Neural cell (in vitro differentiated cells): ENCODE data around the gene IL3.

Source experiments
- EP300 ChIP-seq: fragments of 450-650 bp; conservative IDR thresholded peaks from 2 replicates; pipeline ENCODE4 v1.6.1; 2014; ENCODE audit warnings: antibody characterized with exemption, mild to moderate bottlenecking, moderate library complexity; ENCODE audit not compliant: poor library complexity, severe bottlenecking
- POLR2AphosphoS5 ChIP-seq: IDR thresholded peaks from 2 replicates; pipeline ENCODE4 v1.6.1; 2012
- SMC3 ChIP-seq: fragments of 450-650 bp; conservative IDR thresholded peaks from 2 replicates; pipeline ENCODE4 v1.6.1; 2014; ENCODE audit warnings: antibody characterized with exemption, mild to moderate bottlenecking, moderate library complexity; ENCODE audit not compliant: poor library complexity
- TAF1 ChIP-seq: IDR thresholded peaks from 2 replicates; pipeline ENCODE4 v1.6.1; 2012; ENCODE audit warnings: low read depth
- TF ChIP-seq, protein P1 (sequence below): fragments of 450-650 bp; IDR thresholded peaks from 2 replicates; pipeline ENCODE4 v1.5.1; 2014; ENCODE audit warnings: antibody characterized with exemption, mild to moderate bottlenecking, moderate library complexity; ENCODE audit not compliant: poor library complexity, severe bottlenecking
- TF ChIP-seq, protein P2 (sequence below): IDR thresholded peaks from 2 replicates; pipeline ENCODE4 v1.6.1; 2012; ENCODE audit warnings: borderline replicate concordance

DNA sequence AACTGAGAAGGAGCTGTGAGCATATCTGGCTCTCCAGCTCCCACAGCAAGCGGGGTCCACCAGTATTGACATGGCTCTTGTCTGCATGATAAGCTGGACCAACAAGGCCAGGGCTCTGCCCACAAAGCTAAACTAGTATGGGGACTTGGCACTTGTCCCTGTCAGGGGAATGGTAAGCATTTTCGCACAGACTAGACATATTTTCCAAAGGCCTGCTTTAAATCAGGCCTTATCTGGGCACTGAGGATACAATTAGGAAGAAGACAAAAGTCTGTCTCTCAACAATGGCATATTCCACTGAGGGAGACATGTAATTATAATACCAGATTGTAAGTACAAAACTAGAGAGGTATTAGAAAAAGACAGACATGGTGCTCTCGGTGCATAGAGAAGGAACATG lies 45.2 kb downstream of the IL3 start:
- TF ChIP-seq POLR2AphosphoS5: no peak
- no peak for TF ChIP-seq EP300
- TF ChIP-seq, protein P1, sequence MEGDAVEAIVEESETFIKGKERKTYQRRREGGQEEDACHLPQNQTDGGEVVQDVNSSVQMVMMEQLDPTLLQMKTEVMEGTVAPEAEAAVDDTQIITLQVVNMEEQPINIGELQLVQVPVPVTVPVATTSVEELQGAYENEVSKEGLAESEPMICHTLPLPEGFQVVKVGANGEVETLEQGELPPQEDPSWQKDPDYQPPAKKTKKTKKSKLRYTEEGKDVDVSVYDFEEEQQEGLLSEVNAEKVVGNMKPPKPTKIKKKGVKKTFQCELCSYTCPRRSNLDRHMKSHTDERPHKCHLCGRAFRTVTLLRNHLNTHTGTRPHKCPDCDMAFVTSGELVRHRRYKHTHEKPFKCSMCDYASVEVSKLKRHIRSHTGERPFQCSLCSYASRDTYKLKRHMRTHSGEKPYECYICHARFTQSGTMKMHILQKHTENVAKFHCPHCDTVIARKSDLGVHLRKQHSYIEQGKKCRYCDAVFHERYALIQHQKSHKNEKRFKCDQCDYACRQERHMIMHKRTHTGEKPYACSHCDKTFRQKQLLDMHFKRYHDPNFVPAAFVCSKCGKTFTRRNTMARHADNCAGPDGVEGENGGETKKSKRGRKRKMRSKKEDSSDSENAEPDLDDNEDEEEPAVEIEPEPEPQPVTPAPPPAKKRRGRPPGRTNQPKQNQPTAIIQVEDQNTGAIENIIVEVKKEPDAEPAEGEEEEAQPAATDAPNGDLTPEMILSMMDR: no peak
- no peak for TF ChIP-seq TAF1
- TF ChIP-seq, protein P2, sequence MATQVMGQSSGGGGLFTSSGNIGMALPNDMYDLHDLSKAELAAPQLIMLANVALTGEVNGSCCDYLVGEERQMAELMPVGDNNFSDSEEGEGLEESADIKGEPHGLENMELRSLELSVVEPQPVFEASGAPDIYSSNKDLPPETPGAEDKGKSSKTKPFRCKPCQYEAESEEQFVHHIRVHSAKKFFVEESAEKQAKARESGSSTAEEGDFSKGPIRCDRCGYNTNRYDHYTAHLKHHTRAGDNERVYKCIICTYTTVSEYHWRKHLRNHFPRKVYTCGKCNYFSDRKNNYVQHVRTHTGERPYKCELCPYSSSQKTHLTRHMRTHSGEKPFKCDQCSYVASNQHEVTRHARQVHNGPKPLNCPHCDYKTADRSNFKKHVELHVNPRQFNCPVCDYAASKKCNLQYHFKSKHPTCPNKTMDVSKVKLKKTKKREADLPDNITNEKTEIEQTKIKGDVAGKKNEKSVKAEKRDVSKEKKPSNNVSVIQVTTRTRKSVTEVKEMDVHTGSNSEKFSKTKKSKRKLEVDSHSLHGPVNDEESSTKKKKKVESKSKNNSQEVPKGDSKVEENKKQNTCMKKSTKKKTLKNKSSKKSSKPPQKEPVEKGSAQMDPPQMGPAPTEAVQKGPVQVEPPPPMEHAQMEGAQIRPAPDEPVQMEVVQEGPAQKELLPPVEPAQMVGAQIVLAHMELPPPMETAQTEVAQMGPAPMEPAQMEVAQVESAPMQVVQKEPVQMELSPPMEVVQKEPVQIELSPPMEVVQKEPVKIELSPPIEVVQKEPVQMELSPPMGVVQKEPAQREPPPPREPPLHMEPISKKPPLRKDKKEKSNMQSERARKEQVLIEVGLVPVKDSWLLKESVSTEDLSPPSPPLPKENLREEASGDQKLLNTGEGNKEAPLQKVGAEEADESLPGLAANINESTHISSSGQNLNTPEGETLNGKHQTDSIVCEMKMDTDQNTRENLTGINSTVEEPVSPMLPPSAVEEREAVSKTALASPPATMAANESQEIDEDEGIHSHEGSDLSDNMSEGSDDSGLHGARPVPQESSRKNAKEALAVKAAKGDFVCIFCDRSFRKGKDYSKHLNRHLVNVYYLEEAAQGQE: no peak
- no peak for TF ChIP-seq SMC3
